HCT116 (cell line): Measurements from ENCODE around the gene CCDC192. TPM values are rescaled to one million over a fixed set of nuclear protein-coding genes. Genes with fewer than 3 reads are reported as not detected.

Experiments used
- ATAC-seq: fragments of 200-7000 bp; cut with Tn5 transposase; 2 replicates; pipeline ENCODE4 v1.9.1; 2020; ENCODE audit warnings: mild to moderate bottlenecking, moderate library complexity
- BruUV-seq: library from RNA; stranded (reverse); fragments of 400-500 nt; replicated peaks from 2 replicates; lab custom pipeline; 2021; lab: Mats Ljungman, UMichigan
- CTCF ChIA-PET: fragments of 300-600 bp; sonication (Branson Sonifier 250); formaldehyde crosslinking; loops from one replicate; lab custom pipeline; 2021; ENCODE audit warnings: antibody characterized with exemption; lab: Charles Lee
- POLR2A ChIA-PET: fragments of 300-600, 350-600 bp; sonication (Branson Sonifier 250); formaldehyde crosslinking; loops from one replicate; lab custom pipeline; 2021; ENCODE audit warnings: antibody characterized with exemption; lab: Charles Lee
- RAD21 ChIA-PET, 2 experiments: fragments of 300-600 bp; sonication (Branson Sonifier 250); formaldehyde crosslinking; loops; one replicate each; lab custom pipeline; 2023; ENCODE audit warnings: low total read pairs in 2 of 2; ENCODE audit not compliant: uncharacterized antibody in 2 of 2, unreplicated experiment in 2 of 2, low non-redundant PET in 1 of 2; lab: Charles Lee
- DNase-seq: peaks from one replicate; pipeline ENCODE4 v3.0.0-alpha.2; 2010; ENCODE audit warnings: low read depth, low spot score
- H2AFZ ChIP-seq: fragments of 200-600 bp; shearing (Covaris generic), sonication (generic); 2 replicates; pipeline ENCODE4 v1.6.1; 2017; ENCODE audit warnings: low read depth, mixed run types, mixed read lengths, antibody characterized with exemption, low read length; ENCODE audit not compliant: poor library complexity, severe bottlenecking
- H3K27ac ChIP-seq: 2 replicates; pipeline ENCODE4 v1.5.1; 2012; ENCODE audit warnings: low read depth, low read length
- H3K27me3 ChIP-seq: fragments of 200-600 bp; sonication (generic); 2 replicates; pipeline ENCODE4 v1.6.1; 2016; ENCODE audit warnings: mixed run types, low read length, mixed read lengths; ENCODE audit not compliant: insufficient read depth
- H3K36me3 ChIP-seq, 2 experiments: fragments of 200-500 bp in 1 of 2; fragments of 200-600 bp in 1 of 2; sonication (Bioruptor generic) in 1 of 2; sonication (generic) in 1 of 2; 2 replicates each; pipeline versions ENCODE4 v1.5.1 to v1.6.1; 2014 to 2016; ENCODE audit warnings: low read length in 2 of 2, inconsistent platforms in 1 of 2, mixed read lengths in 1 of 2, mixed run types in 1 of 2; ENCODE audit not compliant: insufficient read depth in 2 of 2, control insufficient read depth in 1 of 2
- H3K4me1 ChIP-seq, 2 experiments: fragments of 200-600 bp in 1 of 2; sonication (generic) in 1 of 2; 2 replicates each; pipeline versions ENCODE4 v1.5.1 to v1.6.1; 2012 to 2017; ENCODE audit warnings: low read length in 2 of 2, inconsistent platforms in 1 of 2, mild to moderate bottlenecking in 1 of 2, mixed read lengths in 1 of 2, mixed run types in 1 of 2, moderate library complexity in 1 of 2; ENCODE audit not compliant: insufficient read depth in 2 of 2, control insufficient read depth in 1 of 2
- H3K4me2 ChIP-seq: fragments of 200-600 bp; sonication (generic); 2 replicates; pipeline ENCODE4 v1.6.1; 2017; ENCODE audit warnings: mixed run types, low read length, mixed read lengths
- H3K4me3 ChIP-seq, 2 experiments: fragments of 200-600 bp in 1 of 2; sonication (generic) in 1 of 2; replicated peaks in 1 of 2; 2 replicates each; pipeline ENCODE4 v1.5.1; 2011 to 2016; ENCODE audit warnings: low read length in 2 of 2, control low read depth in 1 of 2, low read depth in 1 of 2, mild to moderate bottlenecking in 1 of 2, mixed read lengths in 1 of 2, mixed run types in 1 of 2
- H3K79me2 ChIP-seq: fragments of 200-600 bp; sonication (generic); 2 replicates; pipeline ENCODE4 v1.6.1; 2017; ENCODE audit warnings: mild to moderate bottlenecking, mixed run types, low read length, moderate library complexity, mixed read lengths; ENCODE audit not compliant: insufficient read depth
- H3K9ac ChIP-seq: fragments of 200-600 bp; sonication (generic); 2 replicates; pipeline ENCODE4 v1.6.1; 2016; ENCODE audit warnings: low read length, mixed read lengths
- H3K9me2 ChIP-seq: fragments of 200-600 bp; sonication (generic), shearing (Covaris generic); 2 replicates; pipeline ENCODE4 v1.6.1; 2017; ENCODE audit warnings: mixed run types, mild to moderate bottlenecking, moderate library complexity; ENCODE audit not compliant: insufficient read depth
- H3K9me3 ChIP-seq, 2 experiments: fragments of 200-500 bp in 1 of 2; fragments of 200-600 bp in 1 of 2; sonication (Bioruptor generic) in 1 of 2; sonication (generic) in 1 of 2; 2 replicates each; pipeline ENCODE4 v1.6.1; 2014 to 2017; ENCODE audit warnings: low read length in 2 of 2, mixed read lengths in 2 of 2, inconsistent platforms in 1 of 2, low read depth in 1 of 2, mild to moderate bottlenecking in 1 of 2, mixed run types in 1 of 2, moderate library complexity in 1 of 2; ENCODE audit not compliant: control insufficient read depth in 1 of 2, insufficient read depth in 1 of 2
- H4K20me1 ChIP-seq: fragments of 200-600 bp; sonication (generic), shearing (Covaris generic); 2 replicates; pipeline ENCODE4 v1.6.1; 2017; ENCODE audit warnings: mixed run types, mild to moderate bottlenecking, moderate library complexity; ENCODE audit not compliant: insufficient read depth
- CBX3 ChIP-seq: IDR thresholded peaks from 2 replicates; pipeline ENCODE4 v1.6.1; 2012; ENCODE audit warnings: low read depth
- CEBPB ChIP-seq: IDR thresholded peaks from 2 replicates; pipeline ENCODE4 v1.6.1; 2012; ENCODE audit warnings: low read depth
- CTCF ChIP-seq, 3 experiments: fragments of 200-600 bp in 1 of 3; sonication (generic) in 1 of 3; IDR thresholded peaks in 2 of 3; conservative IDR thresholded peaks in 1 of 3; 2 replicates each; pipeline ENCODE4 v1.5.1; 2012 to 2017; ENCODE audit warnings: low read depth in 2 of 3, low read length in 2 of 3, antibody characterized with exemption in 1 of 3, borderline replicate concordance in 1 of 3, control low read depth in 1 of 3, mild to moderate bottlenecking in 1 of 3, mixed read lengths in 1 of 3, mixed run types in 1 of 3, moderate library complexity in 1 of 3; ENCODE audit not compliant: insufficient read depth in 1 of 3
- ELF1 ChIP-seq: IDR thresholded peaks from 2 replicates; pipeline ENCODE4 v1.6.1; 2012; ENCODE audit warnings: low read depth, borderline replicate concordance
- EZH2 ChIP-seq: fragments of 200-600 bp; sonication (generic); IDR thresholded peaks from 2 replicates; pipeline ENCODE4 v1.6.1; 2017; ENCODE audit warnings: antibody characterized with exemption, mixed run types
- EZH2phosphoT487 ChIP-seq: fragments of 200-600 bp; IDR thresholded peaks from 2 replicates; pipeline ENCODE4 v1.6.1; 2018; ENCODE audit warnings: antibody characterized with exemption, borderline replicate concordance
- JUND ChIP-seq: IDR thresholded peaks from 2 replicates; pipeline ENCODE4 v1.6.1; 2012
- MAX ChIP-seq: IDR thresholded peaks from 2 replicates; pipeline ENCODE4 v1.6.1; 2012
- POLR2A ChIP-seq: IDR thresholded peaks from 2 replicates; pipeline ENCODE4 v1.7.0; 2011; ENCODE audit warnings: borderline replicate concordance; ENCODE audit not compliant: insufficient read depth, insufficient read length; ENCODE audit errors: extremely low read depth
- POLR2AphosphoS5 ChIP-seq: IDR thresholded peaks from 2 replicates; pipeline ENCODE4 v1.6.1; 2011; ENCODE audit warnings: mild to moderate bottlenecking, low read depth, low read length, moderate library complexity
- RAD21 ChIP-seq: IDR thresholded peaks from 2 replicates; pipeline ENCODE4 v1.6.1; 2012; ENCODE audit warnings: low read depth, mild to moderate bottlenecking
- REST ChIP-seq: IDR thresholded peaks from 2 replicates; pipeline ENCODE4 v1.6.1; 2012; ENCODE audit warnings: low read depth
- SIN3A ChIP-seq: IDR thresholded peaks from 2 replicates; pipeline ENCODE4 v1.6.1; 2012; ENCODE audit warnings: low read depth
- SP1 ChIP-seq: IDR thresholded peaks from 2 replicates; pipeline ENCODE4 v1.6.1; 2012; ENCODE audit warnings: low read depth
- SRF ChIP-seq: IDR thresholded peaks from 2 replicates; pipeline ENCODE4 v1.6.1; 2012; ENCODE audit warnings: low read depth
- YY1 ChIP-seq: IDR thresholded peaks from 2 replicates; pipeline ENCODE4 v1.6.1; 2011; ENCODE audit warnings: low read length, low read depth, moderate library complexity, mild to moderate bottlenecking; ENCODE audit not compliant: insufficient replicate concordance; ENCODE audit errors: extremely low read depth
- ZBTB33 ChIP-seq: IDR thresholded peaks from 2 replicates; pipeline ENCODE4 v1.6.1; 2011; ENCODE audit warnings: mild to moderate bottlenecking, low read length, moderate library complexity; ENCODE audit not compliant: insufficient replicate concordance; ENCODE audit errors: extremely low read depth
- intact Hi-C: fragments of 100-400 bp; cut with micrococcal nuclease; formaldehyde crosslinking; loops from 2 replicates; pipeline ENCODE4 v1.10.0; 2022
- total RNA-seq: library from RNA; stranded (reverse); gene quantifications from one replicate; pipeline ENCODE4 v1.2.1, GENCODE V29; 2021; ENCODE audit not compliant: unreplicated experiment

The CCDC192 gene
- total RNA-seq, 1 experiment from 2014 or later, result not detected

- ChIA-PET CTCF (interaction anchor here (1.2 to 1.3 kb wide), 2 partner anchors 13 to 198 kb away, joined by 3 to 4 read pairs; no protein-coding TSS in a partner anchor), POLR2A (no interaction called here), RAD21 (no interaction called here)
- ATAC-seq (no peak), DNase-seq (no peak)
- no peaks in the 10 kb centered on the region for H3K9me3 ChIP-seq
- H4K20me1 ChIP-seq, result no peaks in the 10 kb centered on the region
- H3K79me2 ChIP-seq, result no peaks in the 10 kb centered on the region
- peaks cover 0 to 5% of the 10 kb centered on the region in 2 experiments; a peak in 1 of 4 replicates for H3K4me1 ChIP-seq
- no peaks in the 10 kb centered on the region for H3K36me3 ChIP-seq
- intact Hi-C loops, result loop anchor here (2.0 kb wide), 1 partner anchor 175 kb away; the partner anchor contains the start of gene SLC12A2
- H3K4me2 ChIP-seq, result no peak overlapping the region
- no peak for TF ChIP-seq CBX3
- TF ChIP-seq YY1, result no peak
- TF ChIP-seq JUND, result no peak
- no peak for TF ChIP-seq ZBTB33
- TF ChIP-seq POLR2AphosphoS5, result no peak
- TF ChIP-seq RAD21, result no peak
- TF ChIP-seq POLR2A, result no peak
- no peak for TF ChIP-seq EZH2phosphoT487
- no peak for TF ChIP-seq MAX
- TF ChIP-seq SP1, result no peak
- no peak for TF ChIP-seq ELF1
- no peak for TF ChIP-seq SRF
- TF ChIP-seq REST, result no peak
- TF ChIP-seq CEBPB, result no peak
- TF ChIP-seq CTCF (IDR thresholded peaks at IDR 0.05 in 2 of 3, conservative IDR thresholded peaks at IDR 0.05 in 1 of 3; ENCODE audit: borderline replicate concordance in 1 of 3, insufficient read depth in 1 of 3, low read depth in 2 of 3, low read length in 2 of 3), result no peak
- no peak for TF ChIP-seq SIN3A
- no peak for TF ChIP-seq EZH2
- H3K27me3 ChIP-seq, result no peaks in the 10 kb centered on the region
- no peaks in the 10 kb centered on the region for H3K9me2 ChIP-seq
- no peak overlapping the region for H2AFZ ChIP-seq
- H3K27ac ChIP-seq, result no peak overlapping the region
- BruUV-seq, result no TSS peak
- no peak overlapping the region for H3K4me3 ChIP-seq
- H3K9ac ChIP-seq, result no peak overlapping the region
These were observed 204.7 kb downstream of the CCDC192 start for GRCh38 chr5:127907907-127908306.
